AG04449 (cell line): ENCODE data around the gene VPS4A.
A peak's percentile ranks its signal among the peaks of the same experiment; 100 is the strongest.

Experiments
- CTCF ChIA-PET: fragments of 350-600 bp; formaldehyde crosslinking; extraction: SDS; loops from one replicate; lab custom pipeline; 2021; ENCODE audit warnings: antibody characterized with exemption; lab: Yijun Ruan, JAX
- POLR2A ChIA-PET: fragments of 400-600, 350-600 bp; formaldehyde crosslinking; extraction: SDS; loops from one replicate; lab custom pipeline; 2020; ENCODE audit warnings: antibody characterized with exemption, inconsistent platforms; lab: Yijun Ruan, JAX
- DNase-seq: peaks from one replicate; pipeline ENCODE4 v3.0.0-alpha.2; 2010; ENCODE audit warnings: low read depth, low spot score
- H3K4me3 ChIP-seq: 2 replicates; pipeline ENCODE4 v1.5.1; 2011; ENCODE audit warnings: low read depth, mild to moderate bottlenecking, control low read depth, low read length
- CTCF ChIP-seq: IDR thresholded peaks from one replicate; pipeline ENCODE4 v1.5.1; 2011; ENCODE audit warnings: mild to moderate bottlenecking, moderate library complexity, low read length, control low read depth, inconsistent platforms; ENCODE audit not compliant: insufficient read depth; ENCODE audit errors: missing control alignments

The VPS4A gene

GRCh38 chr16:69273009-69273408 is 38.1 kb upstream of the VPS4A start:
- peak; percentile 74 for DNase-seq
- TF ChIP-seq CTCF: no peak
- H3K4me3 ChIP-seq: no peak overlapping the region
- ChIA-PET POLR2A (no interaction called here), CTCF (interaction anchor here (1.9 kb wide), 1 partner anchor 13 kb away, joined by 10 read pairs; no protein-coding TSS in a partner anchor)

GRCh38 chr16:69274699-69275235 is 36.4 kb upstream of the VPS4A start:
- DNase-seq: no peak
- H3K4me3 ChIP-seq: no peak overlapping the region
- TF ChIP-seq CTCF: no peak
- ChIA-PET POLR2A (no interaction called here), CTCF (interaction anchor here (0.9 to 1.3 kb wide), 3 partner anchors 13 to 30 kb away, joined by 3 to 4 read pairs (median 3); no protein-coding TSS in a partner anchor)

- no peak for TF ChIP-seq CTCF
- H3K4me3 ChIP-seq: peak overlapping the region; percentile 31; the same call in 1 of the 2 replicates
- peak; percentile 93 for DNase-seq
- ChIA-PET CTCF (interaction anchor here (1.3 to 2.3 kb wide), 4 partner anchors 9 to 126 kb away, joined by 3 to 19 read pairs (median 4); no protein-coding TSS in a partner anchor), POLR2A (interaction anchor here (0.8 to 1.5 kb wide), 2 partner anchors 83 to 126 kb away, joined by 3 read pairs; no protein-coding TSS in a partner anchor)
These were observed 34.7 kb upstream of the VPS4A start for GRCh38 chr16:69276148-69277115.

- DNase-seq: no peak
- ChIA-PET POLR2A (interaction anchor here (1.5 kb wide), 1 partner anchor 127 kb away, joined by 3 read pairs; no protein-coding TSS in a partner anchor), CTCF (interaction anchor here (1.1 to 2.3 kb wide), 3 partner anchors 8 to 127 kb away, joined by 4 to 19 read pairs (median 5); no protein-coding TSS in a partner anchor)
- H3K4me3 ChIP-seq: no peak overlapping the region
- TF ChIP-seq CTCF: no peak
These were observed 33.7 kb upstream of the VPS4A start for GRCh38 chr16:69277413-69277812.

- DNase-seq: no peak
- TF ChIP-seq CTCF: no peak
- H3K4me3 ChIP-seq: no peak overlapping the region
- CTCF ChIA-PET: interaction anchor here (1.0 to 8.2 kb wide), 6 partner anchors 96 to 133 kb away, joined by 3 to 201 read pairs (median 4); partner anchors contain the start of gene SNTB2
- POLR2A ChIA-PET: no interaction called here
These were observed 27.3 kb upstream of the VPS4A start for GRCh38 chr16:69283851-69284250.

GRCh38 chr16:69285240-69285639 is 25.9 kb upstream of the VPS4A start:
- POLR2A ChIA-PET: no interaction called here

More at GRCh38 chr16:69285240-69285639, 25.9 kb upstream of the VPS4A start:
- no peak overlapping the region for H3K4me3 ChIP-seq
- no peak for TF ChIP-seq CTCF
- CTCF ChIA-PET: interaction anchor here (0.7 to 8.2 kb wide), 16 partner anchors 9 to 135 kb away, joined by 3 to 201 read pairs (median 6); partner anchors contain the start of gene SNTB2
- no peak for DNase-seq
